SK-N-SH (cell line): ENCODE measurements around the gene TGFBRAP1. TPM values are rescaled to one million over a fixed set of nuclear protein-coding genes. Genes with fewer than 3 reads are reported as not detected.

Experiments
- CTCF ChIA-PET: fragments of 300-600, 350-600 bp; formaldehyde crosslinking; extraction: SDS; loops from one replicate; lab custom pipeline; 2021; lab: Yijun Ruan, JAX
- POLR2A ChIA-PET: fragments of 350-600 bp; sonication (Branson Sonifier 250); formaldehyde crosslinking; extraction: SDS; loops from one replicate; lab custom pipeline; 2020; ENCODE audit warnings: antibody characterized with exemption, inconsistent platforms; lab: Yijun Ruan, JAX
- DNase-seq: peaks from one replicate; pipeline ENCODE4 v3.0.0; 2012
- H2AFZ ChIP-seq: fragments of 200-600 bp; sonication (generic); 2 replicates; pipeline ENCODE4 v1.8.1; 2016; ENCODE audit warnings: antibody characterized with exemption, mild to moderate bottlenecking, low read depth
- H3F3A ChIP-seq: fragments of 200-600 bp; sonication (generic); replicated peaks from 2 replicates; pipeline ENCODE3; 2016; ENCODE audit warnings: antibody characterized with exemption, mild to moderate bottlenecking; ENCODE audit not compliant: insufficient read depth
- H3K27ac ChIP-seq, 2 experiments: fragments of 200-500 bp in 1 of 2; fragments of 200-600 bp in 1 of 2; sonication (Bioruptor generic) in 1 of 2; sonication (generic), shearing (Covaris generic) in 1 of 2; 2 replicates each; pipeline versions ENCODE4 v1.5.1 to v1.6.1; 2014 to 2016; ENCODE audit warnings: low read depth in 2 of 2, inconsistent platforms in 1 of 2, low read length in 1 of 2, mild to moderate bottlenecking in 1 of 2, mixed read lengths in 1 of 2
- H3K27me3 ChIP-seq: fragments of 200-600 bp; sonication (generic), shearing (Covaris generic); 2 replicates; pipeline ENCODE4 v1.6.1; 2016; ENCODE audit warnings: mixed run types; ENCODE audit not compliant: insufficient read depth
- H3K36me3 ChIP-seq, 2 experiments: fragments of 200-500 bp in 1 of 2; fragments of 200-600 bp in 1 of 2; sonication (Bioruptor generic) in 1 of 2; sonication (generic) in 1 of 2; replicated peaks in 1 of 2; 2 replicates each; pipeline versions ENCODE3 to v1.5.1; 2014 to 2016; ENCODE audit warnings: low read length in 1 of 2, mild to moderate bottlenecking in 1 of 2; ENCODE audit not compliant: insufficient read depth in 2 of 2, control insufficient read depth in 1 of 2
- H3K4me1 ChIP-seq, 2 experiments: fragments of 200-500 bp in 1 of 2; fragments of 200-600 bp in 1 of 2; sonication (Bioruptor generic) in 1 of 2; sonication (generic), shearing (Covaris generic) in 1 of 2; 2 replicates each; pipeline versions ENCODE4 v1.5.1 to v1.6.1; 2014 to 2016; ENCODE audit warnings: low read depth in 1 of 2, low read length in 1 of 2, mixed run types in 1 of 2; ENCODE audit not compliant: insufficient read depth in 2 of 2, control insufficient read depth in 1 of 2
- H3K4me2 ChIP-seq: fragments of 200-600 bp; sonication (generic), shearing (Covaris generic); 2 replicates; pipeline ENCODE4 v1.6.1; 2017; ENCODE audit warnings: mixed run types
- H3K4me3 ChIP-seq, 2 experiments: fragments of 200-500 bp in 1 of 2; fragments of 200-600 bp in 1 of 2; sonication (Bioruptor generic) in 1 of 2; sonication (generic), shearing (Covaris generic) in 1 of 2; 2 replicates each; pipeline versions ENCODE4 v1.5.1 to v1.8.1; 2014 to 2016; ENCODE audit warnings: low read depth in 2 of 2, inconsistent platforms in 1 of 2, low read length in 1 of 2, mild to moderate bottlenecking in 1 of 2, mixed read lengths in 1 of 2, moderate library complexity in 1 of 2
- H3K79me2 ChIP-seq: fragments of 200-600 bp; sonication (generic); 2 replicates; pipeline ENCODE4 v1.8.1; 2017; ENCODE audit warnings: mild to moderate bottlenecking; ENCODE audit not compliant: insufficient read depth
- H3K9ac ChIP-seq: fragments of 200-600 bp; sonication (generic); 2 replicates; pipeline ENCODE4 v1.6.1; 2017; ENCODE audit warnings: mixed run types
- H3K9me2 ChIP-seq: fragments of 200-600 bp; sonication (generic); 2 replicates; pipeline ENCODE4 v1.6.1; 2017; ENCODE audit warnings: mixed run types
- H3K9me3 ChIP-seq: fragments of 200-600 bp; sonication (generic); 2 replicates; pipeline ENCODE4 v1.6.1; 2017; ENCODE audit warnings: mixed run types, mild to moderate bottlenecking, moderate library complexity
- H4K20me1 ChIP-seq: fragments of 200-600 bp; sonication (generic); 2 replicates; pipeline ENCODE4 v1.6.1; 2017; ENCODE audit warnings: mild to moderate bottlenecking, mixed run types; ENCODE audit not compliant: insufficient read depth
- CHD2 ChIP-seq: fragments of 150-350 bp; IDR thresholded peaks from 2 replicates; pipeline ENCODE4 v1.6.1; 2018; ENCODE audit warnings: low read length; ENCODE audit not compliant: partially characterized antibody
- CTCF ChIP-seq: fragments of 200-600 bp; sonication (generic); IDR thresholded peaks from 2 replicates; pipeline ENCODE4 v1.6.1; 2017; ENCODE audit warnings: antibody characterized with exemption, mild to moderate bottlenecking, moderate library complexity
- ELF1 ChIP-seq: IDR thresholded peaks from 2 replicates; pipeline ENCODE4 v1.4.0; 2012
- EZH2phosphoT487 ChIP-seq: fragments of 200-600 bp; sonication (generic); IDR thresholded peaks from 2 replicates; pipeline ENCODE4 v1.6.1; 2017; ENCODE audit warnings: low read depth, mixed run types, mild to moderate bottlenecking, antibody characterized with exemption, moderate library complexity, borderline replicate concordance
- FOSL2 ChIP-seq: IDR thresholded peaks from 2 replicates; pipeline ENCODE4 v1.4.0; 2012; ENCODE audit warnings: low read depth, mild to moderate bottlenecking, moderate library complexity, borderline replicate concordance
- FOXM1 ChIP-seq: IDR thresholded peaks from 2 replicates; pipeline ENCODE4 v1.4.0; 2012; ENCODE audit warnings: low read depth, mild to moderate bottlenecking
- GATA2 ChIP-seq: sonication (generic); formaldehyde crosslinking; IDR thresholded peaks from 2 replicates; pipeline ENCODE4 v1.5.0; 2020; ENCODE audit warnings: mild to moderate bottlenecking, missing genetic modification reagents
- JUND ChIP-seq: IDR thresholded peaks from 2 replicates; pipeline ENCODE4 v1.4.0; 2012
- MAX ChIP-seq: IDR thresholded peaks from 2 replicates; pipeline ENCODE4 v1.4.0; 2012; ENCODE audit warnings: low read depth
- MEF2A ChIP-seq: IDR thresholded peaks from 2 replicates; pipeline ENCODE4 v1.4.0; 2012; ENCODE audit warnings: low read depth, borderline replicate concordance
- MXI1 ChIP-seq: IDR thresholded peaks from 2 replicates; pipeline ENCODE4 v1.6.1; 2012; ENCODE audit warnings: mild to moderate bottlenecking, low read depth, low read length, improper control_type of control experiment
- POLR2AphosphoS5 ChIP-seq: IDR thresholded peaks from 2 replicates; pipeline ENCODE4 v1.6.1; 2012; ENCODE audit warnings: low read depth, low read length
- RAD21 ChIP-seq: IDR thresholded peaks from 2 replicates; pipeline ENCODE4 v1.6.1; 2012; ENCODE audit warnings: mild to moderate bottlenecking, low read length
- RCOR1 ChIP-seq: fragments of 150-350 bp; IDR thresholded peaks from 2 replicates; pipeline ENCODE4 v1.6.1; 2017; ENCODE audit warnings: antibody characterized with exemption, low read length
- REST ChIP-seq: IDR thresholded peaks from 2 replicates; pipeline ENCODE4 v1.6.1; 2012; ENCODE audit warnings: mild to moderate bottlenecking, low read depth, low read length, moderate library complexity
- TAF1 ChIP-seq: IDR thresholded peaks from 2 replicates; pipeline ENCODE4 v1.6.1; 2012; ENCODE audit warnings: low read depth, mild to moderate bottlenecking, low read length, moderate library complexity, borderline replicate concordance
- TCF12 ChIP-seq: IDR thresholded peaks from 2 replicates; pipeline ENCODE4 v1.4.0; 2012
- TEAD4 ChIP-seq: IDR thresholded peaks from 2 replicates; pipeline ENCODE4 v1.4.0; 2012; ENCODE audit warnings: mild to moderate bottlenecking, borderline replicate concordance; ENCODE audit not compliant: insufficient read depth
- YY1 ChIP-seq: IDR thresholded peaks from 2 replicates; pipeline ENCODE4 v1.4.0; 2012; ENCODE audit warnings: low read depth, mild to moderate bottlenecking
- ZBTB33 ChIP-seq: IDR thresholded peaks from 2 replicates; pipeline ENCODE4 v1.4.0; 2012; ENCODE audit warnings: low read depth, borderline replicate concordance
- WGBS: methylation state at CpG from one replicate; pipeline ENCODE4 v1.1.6; 2017; ENCODE audit warnings: low lambda C conversion rate; 5-methylcytosine and 5-hydroxymethylcytosine counted together
- polyA plus RNA-seq, 3 experiments: library from polyadenylated mRNA; depleted of rRNA; stranded (reverse); fragments of >200 nt; gene quantifications; 2 replicates each; pipeline ENCODE4 v1.2.3, GENCODE V29; 2012

Gene TGFBRAP1
- polyA plus RNA-seq, 1 of the 3 experiments (the other 2 are of a cell fraction) = 5.7 TPM

- H3K4me3 ChIP-seq = no peak overlapping the region
- TF ChIP-seq EZH2phosphoT487 = no peak
- TF ChIP-seq FOSL2 = no peak
- no peak for TF ChIP-seq RCOR1
- no peak for TF ChIP-seq TCF12
- TF ChIP-seq MEF2A = no peak
- no peak for TF ChIP-seq MAX
- TF ChIP-seq FOXM1 = no peak
- TF ChIP-seq ELF1 = no peak
- no peak for TF ChIP-seq MXI1
- DNase-seq = no peak
- POLR2A ChIA-PET = no interaction called here
- no peaks in the 10 kb centered on the region for H3K27me3 ChIP-seq
- no peak overlapping the region for H3K9ac ChIP-seq
- no peak overlapping the region for H3K27ac ChIP-seq
- no peaks in the 10 kb centered on the region for H3K9me3 ChIP-seq
- peaks cover 16% of the 10 kb centered on the region; the same call in 1 of the 2 replicates for H3K79me2 ChIP-seq
- no peak overlapping the region for H3K4me2 ChIP-seq
- H3K36me3 ChIP-seq = peaks cover 0 to 12% of the 10 kb centered on the region in 2 experiments
- no peaks in the 10 kb centered on the region for H3F3A ChIP-seq
- H2AFZ ChIP-seq = no peak overlapping the region
- H4K20me1 ChIP-seq = 0 out of 2 replicates have a peak, but pooled peaks cover 3% of the 10 kb centered on the region
- 100% methylated on average over 4 of the region's 4 CpGs for WGBS
- no peaks in the 10 kb centered on the region for H3K9me2 ChIP-seq
- CTCF ChIA-PET = interaction anchor here (1.1 to 1.7 kb wide), 2 partner anchors 21 to 194 kb away, joined by 3 to 4 read pairs; no protein-coding TSS in a partner anchor
- H3K4me1 ChIP-seq = no peaks in the 10 kb centered on the region
Measured at GRCh38 chr2:105309147-105309545, 20.4 kb downstream of the TGFBRAP1 start.

GRCh38 chr2:105308382-105309146 lies 21.0 kb downstream of the TGFBRAP1 start:
- no peaks in the 10 kb centered on the region for H3K4me1 ChIP-seq
- 0 out of 2 replicates have a peak, but pooled peaks cover 3% of the 10 kb centered on the region for H4K20me1 ChIP-seq
- H3K27ac ChIP-seq = no peak overlapping the region
- WGBS = 95% methylated on average over 15 of the region's 15 CpGs
- no peak overlapping the region for H3K4me3 ChIP-seq
- H3K79me2 ChIP-seq = peaks cover 14% of the 10 kb centered on the region; the same call in 1 of the 2 replicates
- no peaks in the 10 kb centered on the region for H3K9me3 ChIP-seq
- no peak overlapping the region for H3K4me2 ChIP-seq
- ChIA-PET CTCF (interaction anchor here (1.1 to 1.7 kb wide), 2 partner anchors 20 to 194 kb away, joined by 3 to 4 read pairs; no protein-coding TSS in a partner anchor), POLR2A (no interaction called here)
- no peak for DNase-seq
- no peaks in the 10 kb centered on the region for H3K27me3 ChIP-seq
- H3K36me3 ChIP-seq = peaks cover 0 to 12% of the 10 kb centered on the region in 2 experiments
- no peaks in the 10 kb centered on the region for H3F3A ChIP-seq
- no peak overlapping the region for H3K9ac ChIP-seq
- no peaks in the 10 kb centered on the region for H3K9me2 ChIP-seq
- H2AFZ ChIP-seq = no peak overlapping the region
- TF ChIP-seq MEF2A (no peak), ZBTB33 (no peak), FOSL2 (no peak), GATA2 (CRISPR knock-in tag) (no peak), CTCF (no peak), RAD21 (no peak), REST (no peak), TAF1 (no peak), TEAD4 (no peak), YY1 (no peak), JUND (no peak), RCOR1 (no peak), EZH2phosphoT487 (no peak), POLR2AphosphoS5 (no peak), CHD2 (no peak)
